ENCODE measurements around the gene ARV1. TPM values are rescaled to one million over a fixed set of nuclear protein-coding genes. Genes with fewer than 3 reads are reported as not detected.
"Not testable (repeated sequence)": the region's sequence is repeated elsewhere in the genome, so short reads cannot be mapped to it uniquely, and the experiment has no call there.

The ARV1 gene
- total RNA-seq, 1 experiment from 2014 or later: 8.0 TPM

- Histone ChIP-seq H4K20me1 (ENCODE audit: control insufficient read depth, insufficient read depth, insufficient read length) (no peaks in the 10 kb centered on the region), H2BK20ac (ENCODE audit: low read depth, low read length, poor library complexity, severe bottlenecking) (no peak overlapping the region), H3K4me2 (ENCODE audit: insufficient read depth, insufficient read length, low read length) (no peak overlapping the region), H3K23ac (ENCODE audit: insufficient read length, low read depth, low read length) (no peak overlapping the region), H2AFZ (ENCODE audit: low read length) (no peak overlapping the region), H3K18ac (ENCODE audit: insufficient read length, low read depth, low read length) (no peak overlapping the region), H2BK15ac (ENCODE audit: low read depth, low read length) (no peak overlapping the region), H3K4me1 (ENCODE audit: insufficient read depth, low read length) (no peaks in the 10 kb centered on the region), H3K79me2 (ENCODE audit: insufficient read depth, low read length) (no peaks in the 10 kb centered on the region), H3K23me2 (ENCODE audit: insufficient read length, low read depth, low read length, poor library complexity, severe bottlenecking) (no peaks in the 10 kb centered on the region), H3K27me3 (ENCODE audit: insufficient read depth, low read length) (peaks cover 13% of the 10 kb centered on the region; the same call in 1 of the 2 replicates), H3K9me3 (ENCODE audit: control insufficient read depth, low read depth, low read length) (peaks cover 8% of the 10 kb centered on the region), H3K79me1 (ENCODE audit: insufficient read depth, low read depth, low read length, poor library complexity, severe bottlenecking) (no peaks in the 10 kb centered on the region), H3K4ac (ENCODE audit: low read depth, low read length) (no peak overlapping the region), H4K5ac (ENCODE audit: insufficient read length, low read depth, low read length) (no peak overlapping the region), H2BK12ac (ENCODE audit: insufficient read length, low read depth, low read length) (no peak overlapping the region), H3K27ac (ENCODE audit: insufficient read length, low read depth, low read length) (no peak overlapping the region), H3K9ac (ENCODE audit: extremely low read depth, insufficient read length, low read length) (no peak overlapping the region), H2AK5ac (ENCODE audit: insufficient read length, low read length) (no peak overlapping the region), H3K14ac (ENCODE audit: insufficient read depth, low read length) (no peak overlapping the region), H3T11ph (ENCODE audit: low read length) (no peak overlapping the region), H4K91ac (ENCODE audit: insufficient read length, low read depth, low read length) (no peak overlapping the region), H4K8ac (replicated peaks; ENCODE audit: insufficient read length, low read depth, low read length) (no peak overlapping the region), H2BK5ac (ENCODE audit: insufficient read length, low read length) (no peak overlapping the region), H2BK120ac (ENCODE audit: low read depth, low read length, poor library complexity, severe bottlenecking) (no peak overlapping the region), H3K56ac (ENCODE audit: insufficient read length, low read depth, low read length) (no peak overlapping the region)
- whole genome bisulfite sequencing (ENCODE audit: extremely low coverage, insufficient read length, low lambda C conversion rate): 100% methylated on average over 2 of the region's 2 CpGs
- no peak overlapping the region for H3K27ac Mint-ChIP-seq
- peaks cover 93% of the 10 kb centered on the region for H3K27me3 Mint-ChIP-seq (ENCODE audit: low read depth)
- no peak overlapping the region for H3K4me3 Mint-ChIP-seq
- peaks cover 7 to 8% of the 10 kb centered on the region in 2 experiments; a peak in 4 of 5 replicates for H3K9me3 Mint-ChIP-seq
- no peak for DNase-seq
- no peak for TF ChIP-seq CTCF (conservative IDR thresholded peaks at IDR 0.05)
- H3K36me3 Mint-ChIP-seq (ENCODE audit: insufficient read depth in 1 of 3, low read depth in 3 of 3): no peaks in the 10 kb centered on the region
- peaks cover 6 to 11% of the 10 kb centered on the region in 2 experiments for H3K4me1 Mint-ChIP-seq
Measured at GRCh38 chr1:231046730-231047395, 68.0 kb downstream of the ARV1 start.

GRCh38 chr1:231047529-231047928, 68.6 kb downstream of the ARV1 start:
- not testable (repeated sequence) for H3K27me3 ChIP-seq (ENCODE audit: insufficient read depth, low read length); H3K9me3 ChIP-seq (ENCODE audit: control insufficient read depth, low read depth, low read length); H2BK12ac ChIP-seq (ENCODE audit: insufficient read length, low read depth, low read length); H4K8ac ChIP-seq (replicated peaks; ENCODE audit: insufficient read length, low read depth, low read length); H3T11ph ChIP-seq (ENCODE audit: low read length); H3K18ac ChIP-seq (ENCODE audit: insufficient read length, low read depth, low read length); H4K91ac ChIP-seq (ENCODE audit: insufficient read length, low read depth, low read length); H2BK120ac ChIP-seq (ENCODE audit: low read depth, low read length, poor library complexity, severe bottlenecking); H3K9me3 Mint-ChIP-seq; H3K4me2 ChIP-seq (ENCODE audit: insufficient read depth, insufficient read length, low read length); H3K79me2 ChIP-seq (ENCODE audit: insufficient read depth, low read length); H3K4me1 ChIP-seq (ENCODE audit: insufficient read depth, low read length); H2BK5ac ChIP-seq (ENCODE audit: insufficient read length, low read length); H3K56ac ChIP-seq (ENCODE audit: insufficient read length, low read depth, low read length); H3K23me2 ChIP-seq (ENCODE audit: insufficient read length, low read depth, low read length, poor library complexity, severe bottlenecking); H3K36me3 Mint-ChIP-seq (ENCODE audit: insufficient read depth in 1 of 3, low read depth in 3 of 3); H3K79me1 ChIP-seq (ENCODE audit: insufficient read depth, low read depth, low read length, poor library complexity, severe bottlenecking); H3K14ac ChIP-seq (ENCODE audit: insufficient read depth, low read length); H2AFZ ChIP-seq (ENCODE audit: low read length); H3K27ac ChIP-seq (ENCODE audit: insufficient read length, low read depth, low read length); H3K23ac ChIP-seq (ENCODE audit: insufficient read length, low read depth, low read length); H3K9ac ChIP-seq (ENCODE audit: extremely low read depth, insufficient read length, low read length); H2BK15ac ChIP-seq (ENCODE audit: low read depth, low read length); H3K27ac Mint-ChIP-seq; DNase-seq; H4K20me1 ChIP-seq (ENCODE audit: control insufficient read depth, insufficient read depth, insufficient read length); H3K4ac ChIP-seq (ENCODE audit: low read depth, low read length); H2BK20ac ChIP-seq (ENCODE audit: low read depth, low read length, poor library complexity, severe bottlenecking); H3K4me3 Mint-ChIP-seq; H4K5ac ChIP-seq (ENCODE audit: insufficient read length, low read depth, low read length); H2AK5ac ChIP-seq (ENCODE audit: insufficient read length, low read length)
- H3K4me1 Mint-ChIP-seq: peaks cover 6 to 11% of the 10 kb centered on the region in 2 experiments
- peaks cover 87% of the 10 kb centered on the region for H3K27me3 Mint-ChIP-seq (ENCODE audit: low read depth)
